ENCODE results near the gene NTSR1. TPM values are rescaled to one million over a fixed set of nuclear protein-coding genes. Genes with fewer than 3 reads are reported as not detected.

NTSR1 gene
- total RNA-seq, 3 donors from 2014 or later (not counting 1 experiment from before 2014, with no cell fraction given): 0.11 to 0.45 TPM; not detected in 1

DNA sequence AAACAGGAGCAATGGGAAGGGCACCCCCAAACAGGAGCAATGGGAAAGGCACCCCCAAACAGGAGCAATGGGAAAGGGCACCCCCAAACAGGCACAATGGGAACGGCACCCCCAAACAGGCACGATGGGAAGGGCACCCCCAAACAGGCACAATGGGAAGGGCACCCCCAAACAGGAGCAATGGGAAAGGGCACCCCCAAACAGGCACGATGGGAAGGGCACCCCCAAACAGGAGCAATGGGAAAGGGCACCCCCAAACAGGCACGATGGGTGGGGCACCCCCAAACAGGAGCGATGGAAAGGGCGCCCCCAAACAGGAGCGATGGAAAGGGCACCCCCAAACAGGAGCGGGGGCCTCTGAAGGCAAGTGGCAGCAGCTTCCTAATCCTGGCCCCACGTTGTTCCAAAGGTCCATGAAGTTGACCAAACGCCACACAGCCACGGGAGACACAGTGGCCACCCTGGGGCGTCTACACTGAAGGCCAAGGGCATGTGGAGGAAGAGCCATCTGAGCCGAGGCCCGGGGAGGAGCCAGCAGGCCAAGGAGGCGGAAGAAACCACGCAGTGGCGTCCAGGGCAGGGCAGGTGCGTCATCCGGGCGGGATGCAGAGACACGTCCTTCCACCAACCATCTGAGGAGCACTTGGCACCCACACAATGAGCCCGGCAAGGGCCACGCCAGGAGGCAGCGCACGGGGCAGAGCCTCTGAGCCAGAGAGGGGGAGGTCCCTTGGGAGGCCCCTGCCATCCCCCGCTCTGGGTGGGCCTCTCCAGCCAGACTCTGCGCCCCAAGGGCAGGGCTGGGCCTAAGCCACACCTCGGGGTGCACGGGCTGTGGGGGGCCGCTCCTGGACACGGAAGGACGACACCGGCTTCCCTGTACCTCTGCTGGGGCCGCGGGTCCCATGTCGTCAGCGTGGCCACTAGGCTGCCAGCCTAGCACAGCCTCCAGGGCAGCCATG, 21.5 kb upstream of the NTSR1 start:
- no peak overlapping the region for H3K27ac ChIP-seq (ENCODE audit: low read length)
- 92% methylated on average over 37 of the region's 37 CpGs for WGBS (ENCODE audit: insufficient coverage)
- H3K27ac Mint-ChIP-seq: peak overlapping the region in 1 of 2 donors; percentile 42
- peaks cover 3% of the 10 kb centered on the region for H3K27me3 ChIP-seq (ENCODE audit: control insufficient read depth, insufficient read depth, low read length)
- no peaks in the 10 kb centered on the region for H3K36me3 Mint-ChIP-seq
- peaks cover 10 to 16% of the 10 kb centered on the region in 2 donors for H3K4me1 Mint-ChIP-seq
- DNase-seq (no peak), ATAC-seq (no peak)
- no peaks in the 10 kb centered on the region for H3K9me3 ChIP-seq (ENCODE audit: control insufficient read depth, insufficient read depth, low read length)
- no peaks in the 10 kb centered on the region for H3K36me3 ChIP-seq (ENCODE audit: control insufficient read depth, insufficient read depth, low read length)
- no peak overlapping the region for H3K4me3 Mint-ChIP-seq
- H3K4me3 ChIP-seq (ENCODE audit: low read length): no peak overlapping the region
- H3K9me3 Mint-ChIP-seq: no peaks in the 10 kb centered on the region
- intact Hi-C loops (cut with micrococcal nuclease): no loop called here
- no peak for TF ChIP-seq CTCF (IDR thresholded peaks at IDR 0.05)
- peaks cover 15% of the 10 kb centered on the region for H3K4me1 ChIP-seq (ENCODE audit: control insufficient read depth, insufficient read depth, low read length)
- peaks cover 0 to 7% of the 10 kb centered on the region in 2 donors for H3K27me3 Mint-ChIP-seq (ENCODE audit: low read depth in 2 of 2)

DNA sequence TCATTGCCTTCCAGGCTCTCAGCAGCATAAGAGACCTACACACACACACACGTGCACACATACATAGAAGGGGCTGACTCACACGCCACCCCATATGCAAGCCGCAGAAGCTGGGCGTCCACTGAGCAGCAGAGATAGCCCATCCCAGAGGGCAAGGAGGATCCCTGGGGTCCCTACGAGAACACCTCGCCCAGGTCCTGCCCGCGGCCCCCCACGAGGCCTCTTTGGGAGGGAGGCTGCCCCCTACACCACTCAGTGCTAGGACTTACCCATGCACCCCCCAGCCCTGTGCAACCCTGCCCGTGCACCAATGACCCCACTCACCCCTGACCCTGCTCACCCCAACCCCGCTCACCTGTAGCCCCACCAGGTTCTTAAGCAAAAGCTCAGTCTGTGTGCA, 20.6 kb upstream of the NTSR1 start:
- H3K4me3 Mint-ChIP-seq: no peak overlapping the region
- Histone ChIP-seq H3K4me1 (ENCODE audit: control insufficient read depth, insufficient read depth, low read length) (peaks cover 19% of the 10 kb centered on the region), H3K9me3 (ENCODE audit: control insufficient read depth, insufficient read depth, low read length) (no peaks in the 10 kb centered on the region), H3K27ac (ENCODE audit: low read length) (no peak overlapping the region), H3K36me3 (ENCODE audit: control insufficient read depth, insufficient read depth, low read length) (no peaks in the 10 kb centered on the region), H3K27me3 (ENCODE audit: control insufficient read depth, insufficient read depth, low read length) (peaks cover 3% of the 10 kb centered on the region), H3K4me3 (ENCODE audit: low read length) (no peak overlapping the region)
- H3K36me3 Mint-ChIP-seq: no peaks in the 10 kb centered on the region
- H3K9me3 Mint-ChIP-seq: no peaks in the 10 kb centered on the region
- H3K4me1 Mint-ChIP-seq: peaks cover 10 to 22% of the 10 kb centered on the region in 2 donors
- H3K27me3 Mint-ChIP-seq (ENCODE audit: low read depth in 2 of 2): peaks cover 0 to 7% of the 10 kb centered on the region in 2 donors
- WGBS (ENCODE audit: insufficient coverage): 90% methylated on average over 11 of the region's 11 CpGs
- no peak for DNase-seq
- H3K27ac Mint-ChIP-seq: no peak overlapping the region
- intact Hi-C loops (cut with micrococcal nuclease): no loop called here
- TF ChIP-seq CTCF (IDR thresholded peaks at IDR 0.05): no peak
- no peak for ATAC-seq

DNA sequence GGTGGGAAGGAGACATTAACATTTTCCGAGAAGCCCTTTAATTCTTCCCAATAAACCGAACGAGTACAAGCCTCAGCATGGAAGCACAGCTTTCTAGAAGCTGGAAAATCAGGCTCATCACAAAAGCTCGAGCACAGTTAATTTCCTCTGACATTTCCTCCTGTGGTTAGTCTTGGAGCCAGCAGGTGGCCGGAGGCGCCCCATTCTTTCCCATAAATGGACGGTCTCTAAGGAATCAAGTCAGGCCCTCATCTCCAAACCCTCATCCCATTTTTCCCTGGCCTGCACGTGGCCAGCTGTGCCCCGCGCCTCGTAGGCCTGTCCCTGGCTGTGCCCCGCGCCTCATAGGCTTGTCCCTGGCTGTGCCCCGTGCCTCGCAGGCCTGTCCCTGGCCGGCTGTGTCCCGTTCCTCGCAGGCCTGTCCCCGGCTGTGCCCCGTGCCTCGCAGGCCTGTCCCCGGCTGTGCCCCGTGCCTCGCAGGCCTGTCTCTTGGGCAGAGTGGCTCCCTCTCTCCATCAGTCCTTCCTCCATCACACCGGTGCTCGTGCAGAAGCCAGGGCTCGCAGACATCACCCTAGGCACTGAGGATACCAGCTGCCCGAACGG, 19.7 kb upstream of the NTSR1 start:
- Histone ChIP-seq H3K27ac (ENCODE audit: low read length) (no peak overlapping the region), H3K4me1 (ENCODE audit: control insufficient read depth, insufficient read depth, low read length) (peaks cover 22% of the 10 kb centered on the region), H3K9me3 (ENCODE audit: control insufficient read depth, insufficient read depth, low read length) (no peaks in the 10 kb centered on the region), H3K4me3 (ENCODE audit: low read length) (no peak overlapping the region), H3K36me3 (ENCODE audit: control insufficient read depth, insufficient read depth, low read length) (no peaks in the 10 kb centered on the region), H3K27me3 (ENCODE audit: control insufficient read depth, insufficient read depth, low read length) (peaks cover 3% of the 10 kb centered on the region)
- WGBS (ENCODE audit: insufficient coverage): 80% methylated on average over 29 of the region's 29 CpGs
- TF ChIP-seq CTCF (IDR thresholded peaks at IDR 0.05): no peak
- H3K27me3 Mint-ChIP-seq (ENCODE audit: low read depth in 2 of 2): peaks cover 0 to 7% of the 10 kb centered on the region in 2 donors
- intact Hi-C loops (cut with micrococcal nuclease): no loop called here
- no peak overlapping the region for H3K27ac Mint-ChIP-seq
- H3K9me3 Mint-ChIP-seq: no peaks in the 10 kb centered on the region
- peaks cover 10 to 26% of the 10 kb centered on the region in 2 donors for H3K4me1 Mint-ChIP-seq
- no peak for DNase-seq
- H3K36me3 Mint-ChIP-seq: no peaks in the 10 kb centered on the region
- no peak for ATAC-seq
- H3K4me3 Mint-ChIP-seq: no peak overlapping the region

Data from natural killer cell (primary cell).